MCF 10A (cell line): ENCODE measurements around the gene IL17C. TPM values are rescaled to one million over a fixed set of nuclear protein-coding genes. Genes with fewer than 3 reads are reported as not detected.

ENCODE experiments used
- BruUV-seq: library from RNA; stranded (reverse); fragments of 400-500 nt; replicated peaks from 2 replicates; lab custom pipeline; 2021; lab: Mats Ljungman, UMichigan
- CTCF ChIA-PET: fragments of 300-600 bp; sonication (Branson Sonifier 250); formaldehyde crosslinking; extraction: SDS; loops from one replicate; lab custom pipeline; 2021; ENCODE audit warnings: antibody characterized with exemption, inconsistent platforms; lab: Yijun Ruan, JAX
- POLR2A ChIA-PET: fragments of 300-600, 350-650 bp; sonication (Branson Sonifier 250); formaldehyde crosslinking; extraction: SDS; loops from one replicate; lab custom pipeline; 2020; ENCODE audit warnings: antibody characterized with exemption, inconsistent platforms; lab: Yijun Ruan, JAX
- DNase-seq: peaks from one replicate; pipeline ENCODE4 v3.0.0-alpha.2; 2018; ENCODE audit not compliant: unreplicated experiment
- H3K27ac Mint-ChIP-seq: one replicate; pipeline ENCODE4 v1.8.0; 2022; ENCODE audit warnings: mild to moderate bottlenecking, low read depth, mixed read lengths; ENCODE audit not compliant: unreplicated experiment
- H3K27me3 Mint-ChIP-seq: one replicate; pipeline ENCODE4 v1.8.0; 2022; ENCODE audit warnings: mixed read lengths; ENCODE audit not compliant: insufficient read depth, unreplicated experiment
- H3K36me3 Mint-ChIP-seq: one replicate; pipeline ENCODE4 v1.8.0; 2022; ENCODE audit warnings: mild to moderate bottlenecking, moderate library complexity, mixed read lengths; ENCODE audit not compliant: insufficient read depth, unreplicated experiment
- H3K4me1 Mint-ChIP-seq: one replicate; pipeline ENCODE4 v1.8.0; 2022; ENCODE audit warnings: mixed read lengths; ENCODE audit not compliant: insufficient read depth, unreplicated experiment
- H3K4me3 Mint-ChIP-seq: one replicate; pipeline ENCODE4 v1.8.0; 2022; ENCODE audit warnings: mild to moderate bottlenecking, moderate library complexity, mixed read lengths; ENCODE audit not compliant: unreplicated experiment
- H3K9me3 Mint-ChIP-seq: one replicate; pipeline ENCODE4 v1.8.0; 2022; ENCODE audit warnings: mixed read lengths; ENCODE audit not compliant: unreplicated experiment
- CTCF ChIP-seq: fragments of 200-600 bp; IDR thresholded peaks from one replicate; pipeline ENCODE4 v1.8.0; 2022; ENCODE audit warnings: antibody characterized with exemption, mild to moderate bottlenecking; ENCODE audit not compliant: unreplicated experiment
- intact Hi-C: fragments of 100-400 bp; cut with micrococcal nuclease; formaldehyde crosslinking; loops from 2 replicates; pipeline ENCODE4 v1.14.1; 2022
- total RNA-seq: library from RNA; stranded (reverse); gene quantifications from 2 replicates; pipeline ENCODE4 v1.2.3, GENCODE V29; 2022

Gene IL17C
- total RNA-seq, 1 experiment from 2014 or later: not detected

- DNase-seq: no peak
- no peak overlapping the region for H3K4me3 Mint-ChIP-seq
- TF ChIP-seq CTCF: no peak
- no peak overlapping the region for H3K27ac Mint-ChIP-seq
- BruUV-seq: no TSS peak
- H3K27me3 Mint-ChIP-seq: peaks cover 25% of the 10 kb centered on the region
- POLR2A ChIA-PET: interaction anchor here (1.1 to 1.9 kb wide), 3 partner anchors 17 to 94 kb away, joined by 3 to 10 read pairs (median 4); partner anchors contain the start of gene MVD
- H3K4me1 Mint-ChIP-seq: no peaks in the 10 kb centered on the region
- intact Hi-C loops: no loop called here
- CTCF ChIA-PET: no interaction called here
- H3K9me3 Mint-ChIP-seq: no peaks in the 10 kb centered on the region
- H3K36me3 Mint-ChIP-seq: no peaks in the 10 kb centered on the region
These were observed 49.8 kb downstream of the IL17C start for GRCh38 chr16:88688013-88688778.

Other genes with a start within 250 kb of the IL17C start
- 5.0 and 6.2 TPM in 2 replicates for gene ZFPM1, start 185.3 kb upstream of the IL17C start, total RNA-seq
- 34.4 and 40.5 TPM in 2 replicates for gene ZC3H18, start 68.2 kb upstream of the IL17C start, total RNA-seq
- 0.54 and 0.84 TPM in 2 replicates for gene CYBA, start 12.5 kb downstream of the IL17C start, total RNA-seq
- 30.3 and 32.4 TPM in 2 replicates for gene MVD, start 24.5 kb downstream of the IL17C start, total RNA-seq
- gene SNAI3, start 47.9 kb downstream of the IL17C start, total RNA-seq: not detected in 2 replicates
- 17.5 and 18.5 TPM in 2 replicates for gene RNF166, start 67.8 kb downstream of the IL17C start, total RNA-seq
- 26.9 and 40.8 TPM in 2 replicates for gene CTU2, start 67.9 kb downstream of the IL17C start, total RNA-seq
- 193 and 195 TPM in 2 replicates for gene PIEZO1, start 146.6 kb downstream of the IL17C start, total RNA-seq
- 5.3 and 16.6 TPM in 2 replicates for gene CDT1, start 165.2 kb downstream of the IL17C start, total RNA-seq
- 231 and 248 TPM in 2 replicates for gene APRT, start 173.4 kb downstream of the IL17C start, total RNA-seq
- gene GALNS, start 218.4 kb downstream of the IL17C start, total RNA-seq: 26.0 and 31.6 TPM in 2 replicates
- gene TRAPPC2L, start 218.6 kb downstream of the IL17C start, total RNA-seq: 35.6 and 42.6 TPM in 2 replicates
- not detected in 2 replicates for gene PABPN1L, start 228.1 kb downstream of the IL17C start, total RNA-seq